KG1 (cell line): ENCODE data around the gene TMEM106C.

Experiments used
- DNase-seq: peaks from one replicate; lab custom pipeline; 2025; lab: John Stamatoyannopoulos, UW

The TMEM106C gene

DNA sequence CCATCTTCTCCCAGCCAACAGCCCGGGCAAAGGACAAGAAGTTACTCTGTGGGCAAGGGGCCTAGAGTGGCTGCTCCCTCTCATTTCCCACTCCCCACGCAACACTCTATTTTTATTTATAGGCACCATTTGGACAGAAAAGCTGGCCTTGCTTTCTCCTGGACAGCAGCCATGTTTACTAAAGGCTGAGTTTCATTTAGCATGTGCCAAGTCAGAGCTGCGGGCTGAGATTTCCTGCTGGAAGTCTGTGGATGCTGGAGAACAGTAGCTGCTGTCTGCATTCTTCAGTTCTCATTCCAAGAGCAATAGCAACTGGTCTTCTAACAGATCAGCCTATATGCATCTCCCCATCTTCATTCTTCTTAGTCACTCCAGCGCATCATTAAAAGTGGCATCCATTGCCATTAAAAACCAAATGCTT, 32.6 kb downstream of the TMEM106C start:
- DNase-seq, result no peak

DNA sequence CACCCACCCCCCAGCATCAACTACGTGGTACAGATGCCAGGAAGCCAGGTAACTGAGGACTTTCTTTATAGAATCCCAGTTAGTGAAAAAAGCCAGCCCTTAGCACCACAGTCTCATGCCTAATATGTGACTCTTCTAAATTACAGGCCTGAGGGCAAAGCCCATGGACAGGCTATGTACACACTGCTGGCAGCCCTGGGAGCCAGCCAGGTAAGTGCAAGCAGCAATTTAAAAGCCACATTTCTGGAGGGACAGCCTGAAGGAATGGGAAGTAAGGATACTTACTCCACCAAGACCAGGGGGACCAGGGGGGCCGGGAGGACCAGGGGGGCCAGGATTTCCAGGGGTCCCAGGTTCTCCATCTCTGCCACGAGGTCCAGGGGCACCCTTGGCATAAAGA, 33.9 kb downstream of the TMEM106C start:
- no peak for DNase-seq

DNA sequence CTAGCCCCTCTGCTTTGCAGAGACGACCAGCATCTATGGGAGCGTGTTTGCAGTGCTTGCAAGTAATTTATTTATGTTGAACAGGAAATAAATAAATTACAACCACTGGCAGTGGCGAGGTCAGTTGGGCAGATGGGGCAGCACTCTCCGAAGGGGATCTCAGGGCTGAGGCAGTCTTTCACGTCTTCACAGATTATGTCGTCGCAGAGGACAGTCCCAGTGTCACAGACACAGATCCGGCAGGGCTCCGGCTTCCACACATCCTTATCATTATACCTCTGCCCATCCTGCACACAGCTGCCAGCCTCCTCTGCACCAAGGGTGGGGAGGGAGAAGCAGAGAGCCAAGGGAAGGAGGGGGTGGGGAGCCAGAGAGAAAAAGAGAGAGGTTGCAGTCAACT, 36.4 kb downstream of the TMEM106C start:
- no peak for DNase-seq

DNA sequence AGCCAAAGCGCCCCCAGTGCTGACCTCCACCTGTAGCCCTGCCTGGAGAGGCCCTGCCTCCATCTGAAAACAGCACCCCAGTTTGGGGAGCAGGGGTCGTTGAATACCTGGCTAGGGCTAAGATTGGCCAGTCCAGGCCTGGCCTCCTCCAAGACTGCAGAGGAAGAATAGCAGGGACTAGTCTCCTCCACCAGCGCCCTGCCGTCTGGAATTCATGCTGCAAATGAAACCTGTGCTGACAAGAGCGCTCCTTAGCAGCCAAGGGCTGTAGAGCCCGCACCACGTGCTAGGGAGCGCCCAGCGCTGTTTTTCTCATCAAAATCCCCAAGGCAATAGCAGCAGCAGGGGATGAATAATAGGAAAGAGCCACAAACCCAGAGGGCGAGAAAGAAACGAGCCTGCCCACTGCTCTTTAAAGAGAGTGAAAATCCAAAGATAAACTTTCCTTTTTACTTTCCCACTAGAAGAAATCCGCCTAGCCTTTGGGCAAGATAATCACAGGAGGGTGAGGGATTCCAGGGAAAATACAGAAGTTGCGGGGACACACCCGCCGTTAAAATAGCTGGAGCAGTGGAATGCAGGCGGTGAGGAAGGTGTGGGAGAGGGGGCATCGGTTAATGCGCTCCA, 37.6 kb downstream of the TMEM106C start:
- no peak for DNase-seq

DNA sequence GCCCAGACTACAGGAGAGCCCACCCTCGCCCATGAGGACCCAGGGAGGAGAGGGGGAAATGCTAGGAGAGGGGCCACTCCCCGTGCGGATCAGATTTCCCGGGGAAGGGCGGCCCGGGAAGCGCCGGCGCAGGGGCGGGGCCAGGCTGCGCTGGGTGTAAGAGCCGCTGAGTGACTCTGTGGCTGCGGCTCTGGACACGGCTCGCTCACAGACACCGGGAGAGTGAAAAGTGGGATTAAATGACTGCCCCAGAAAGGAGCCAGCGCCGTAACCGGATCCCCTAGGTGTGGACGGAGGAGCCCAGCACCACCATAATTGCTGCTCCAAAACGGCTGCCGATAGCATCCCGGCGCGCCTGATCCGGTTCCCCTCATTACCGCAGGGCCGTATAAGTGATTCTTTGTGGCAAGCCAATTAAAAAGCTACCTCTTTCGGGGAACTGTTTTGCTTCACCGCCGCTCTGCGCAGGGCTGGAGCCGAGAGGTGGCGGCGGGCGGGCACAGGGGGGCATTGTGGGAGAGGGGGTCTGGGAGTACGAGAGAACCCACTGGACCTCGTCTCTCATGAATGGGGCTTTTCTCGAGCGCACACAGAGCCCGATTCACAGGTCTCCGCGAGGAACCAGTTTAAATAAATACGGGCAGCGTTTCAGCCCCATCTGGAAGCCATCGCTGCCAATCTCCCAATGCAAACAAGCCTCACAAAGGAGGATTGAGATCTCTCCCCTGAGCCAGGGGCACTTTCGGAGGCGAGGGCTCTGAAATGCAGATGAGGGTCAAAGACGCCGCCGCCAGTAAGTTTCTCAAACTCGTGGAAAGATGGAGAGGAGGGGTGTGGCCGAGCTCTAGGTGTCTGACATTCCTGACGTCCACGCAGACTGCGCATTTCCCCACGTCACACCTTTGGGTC, 38.4 kb downstream of the TMEM106C start:
- DNase-seq, result no peak

DNA sequence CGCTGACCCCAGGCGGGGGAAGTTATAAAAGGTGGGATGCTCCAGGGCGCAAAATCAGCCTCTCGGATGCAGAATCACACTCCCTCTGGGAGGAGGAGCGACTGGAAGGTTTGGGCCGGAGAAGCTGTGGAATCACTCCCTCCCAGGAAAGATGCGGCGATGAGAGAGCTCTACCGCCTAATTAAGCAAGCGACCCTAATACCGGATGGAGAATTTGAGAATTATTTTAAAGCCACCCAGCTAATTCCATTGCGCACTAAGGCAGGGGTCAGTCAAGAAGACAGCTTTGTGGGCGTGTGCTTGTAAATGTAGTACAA, 39.0 kb downstream of the TMEM106C start:
- DNase-seq, result no peak

DNA sequence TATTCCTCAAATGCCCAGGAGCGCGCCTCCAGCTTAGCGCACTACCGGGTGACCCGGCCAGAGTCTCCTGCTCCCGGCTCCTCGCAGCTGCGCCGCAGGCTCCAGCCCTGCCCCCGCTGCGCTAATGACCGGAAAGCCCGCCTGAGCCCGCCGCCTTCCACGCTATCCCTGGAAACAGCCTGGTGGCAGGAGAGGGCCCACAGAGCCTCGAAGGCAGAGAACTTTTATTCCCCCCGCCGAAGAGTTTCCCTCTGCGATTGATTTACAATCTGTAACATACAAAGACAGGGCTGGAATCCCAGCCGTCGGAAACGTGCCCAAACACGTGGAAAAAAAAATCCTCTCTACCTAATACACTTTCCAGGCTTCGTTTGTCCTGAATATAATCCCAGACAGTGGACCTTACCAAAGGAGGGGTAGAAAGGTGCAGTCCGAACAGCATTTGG, 39.4 kb downstream of the TMEM106C start:
- no peak for DNase-seq

DNA sequence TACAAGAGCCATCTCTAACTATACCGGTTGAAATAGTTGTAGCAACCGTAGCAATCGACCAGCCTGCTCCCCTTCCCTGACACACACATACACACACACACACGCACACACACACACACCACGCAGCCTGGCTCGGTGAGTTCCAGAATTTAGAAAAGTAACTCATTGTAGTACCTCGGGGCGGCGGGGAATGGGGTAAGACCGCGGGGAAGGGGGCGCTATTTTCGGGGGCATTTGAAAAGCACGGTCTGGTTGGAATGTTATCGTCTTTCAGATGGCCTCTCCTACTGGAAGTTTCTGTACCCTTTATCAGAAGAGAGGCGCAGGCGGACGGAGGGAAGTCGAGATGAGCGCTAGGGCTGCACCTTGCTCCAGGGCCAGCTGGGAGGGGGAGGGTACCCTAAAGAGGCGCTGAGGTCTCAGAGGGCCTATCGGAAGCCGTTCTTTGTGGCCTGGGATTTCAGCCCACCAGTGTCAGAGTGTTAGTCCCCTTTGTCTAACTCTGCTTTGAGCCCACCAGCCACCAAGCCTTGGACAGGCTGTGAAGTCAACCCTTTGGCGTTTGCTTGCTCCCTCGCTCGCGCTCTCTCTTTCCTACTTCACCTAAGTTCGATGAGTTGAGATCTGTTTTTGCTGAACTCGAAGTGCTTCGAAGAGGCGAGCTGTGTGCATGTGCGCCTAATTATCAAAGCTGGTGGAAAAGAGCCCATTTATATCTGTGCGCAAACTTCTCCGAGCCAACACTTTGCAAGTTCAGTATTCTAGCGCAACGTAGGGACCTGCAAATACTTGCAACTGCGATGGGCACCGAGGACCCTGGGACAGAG, 40.0 kb downstream of the TMEM106C start:
- DNase-seq, result no peak

DNA sequence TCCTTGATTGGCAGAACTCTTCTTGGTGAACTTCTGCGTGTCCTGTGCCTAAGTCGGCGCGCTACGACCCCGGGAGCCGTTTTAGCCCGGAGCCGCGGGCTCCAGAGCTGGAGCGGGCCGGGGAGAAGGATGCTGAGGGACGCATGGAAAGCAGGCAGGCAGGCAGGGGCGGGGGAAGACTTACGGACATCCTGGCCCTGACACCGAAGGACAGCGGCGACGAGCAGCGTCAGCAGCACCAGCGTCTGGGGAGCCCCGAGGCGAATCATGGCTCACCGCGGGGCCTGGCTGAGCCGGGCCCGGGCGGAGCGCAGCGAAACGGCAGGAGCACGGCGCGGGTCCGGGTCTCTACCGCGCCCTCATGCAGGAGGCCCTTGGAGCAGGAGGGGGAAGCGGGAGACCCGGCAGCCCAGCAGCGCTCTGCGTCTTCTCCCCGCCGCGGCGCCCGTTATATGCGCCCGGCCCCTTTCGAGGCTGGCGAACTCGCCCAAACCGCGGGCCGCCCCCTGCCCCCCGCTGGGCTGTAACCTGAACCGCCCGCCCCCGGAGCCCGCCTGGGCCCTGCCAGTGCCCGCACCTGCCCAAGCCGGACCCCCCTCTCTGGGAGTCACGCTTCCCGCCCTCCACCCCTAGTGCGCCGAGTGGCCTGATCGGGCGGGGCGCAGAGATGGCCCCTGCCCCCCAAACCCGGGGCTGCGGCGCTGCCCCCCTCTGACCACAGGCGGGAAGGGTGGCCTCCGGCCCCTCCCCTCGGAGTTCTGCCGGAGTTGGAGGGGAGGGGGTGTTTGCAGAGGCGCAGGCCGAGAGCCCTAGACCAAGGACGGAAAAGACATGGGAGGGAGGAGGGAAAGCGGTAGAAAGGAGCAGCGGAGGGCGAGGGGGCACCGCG, 40.9 kb downstream of the TMEM106C start, which contains the start of gene COL2A1:
Gene COL2A1 (minus strand): TSS at position 424 of the 889 bp plus-strand sequence. CDS start 155 bp downstream, at position 269.
- no peak for DNase-seq

DNA sequence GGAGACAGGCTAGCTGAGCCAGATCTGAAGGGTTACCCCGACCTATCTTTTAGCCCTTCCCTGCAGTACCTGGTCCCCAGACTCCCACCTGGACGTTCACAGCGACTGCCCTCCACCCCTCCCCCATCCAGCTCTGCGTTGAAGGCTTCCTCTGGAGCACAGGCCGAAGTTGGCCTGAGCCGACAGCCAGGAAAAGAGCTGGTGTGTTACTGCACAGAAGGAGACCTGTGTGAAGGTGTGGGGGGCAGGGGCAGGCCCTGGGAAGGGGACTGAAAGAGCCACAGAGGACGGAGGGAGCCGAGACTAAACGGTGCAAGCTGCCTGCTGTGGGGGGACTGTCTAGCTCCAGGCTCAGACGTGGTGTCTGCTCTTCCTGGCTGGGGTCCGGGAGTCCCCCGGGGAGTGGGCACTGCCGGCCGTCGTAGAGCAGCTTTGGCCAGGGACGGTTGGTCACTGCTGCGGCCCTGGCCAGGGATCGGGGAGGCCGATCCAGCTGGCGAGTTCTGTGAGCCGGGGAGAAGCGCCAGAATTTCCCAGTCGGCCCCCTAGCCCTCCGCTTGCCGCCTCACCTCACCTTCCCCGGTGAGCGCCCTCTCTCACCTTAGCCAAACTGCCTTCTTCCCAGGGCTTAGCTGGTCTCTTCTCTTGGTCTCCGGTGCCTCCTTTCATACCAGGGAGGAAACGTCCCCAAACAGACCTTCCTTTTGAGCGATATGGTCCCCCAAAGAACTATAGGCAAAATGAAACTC, 41.8 kb downstream of the TMEM106C start:
- no peak for DNase-seq

DNA sequence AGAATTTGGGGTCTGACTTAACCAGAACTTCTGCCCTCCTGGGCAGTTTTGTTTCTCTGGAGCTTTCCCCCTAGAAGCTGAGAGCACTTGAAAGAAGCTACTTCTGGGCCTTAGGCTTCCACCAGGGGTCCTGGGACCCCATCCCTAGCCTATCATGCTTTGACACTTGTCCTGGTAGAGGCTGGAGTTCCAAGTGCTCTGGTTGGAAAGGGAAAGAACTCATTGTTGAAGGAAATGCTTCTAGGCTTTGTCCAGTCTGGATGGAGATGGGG, 42.3 kb downstream of the TMEM106C start:
- DNase-seq, result no peak

DNA sequence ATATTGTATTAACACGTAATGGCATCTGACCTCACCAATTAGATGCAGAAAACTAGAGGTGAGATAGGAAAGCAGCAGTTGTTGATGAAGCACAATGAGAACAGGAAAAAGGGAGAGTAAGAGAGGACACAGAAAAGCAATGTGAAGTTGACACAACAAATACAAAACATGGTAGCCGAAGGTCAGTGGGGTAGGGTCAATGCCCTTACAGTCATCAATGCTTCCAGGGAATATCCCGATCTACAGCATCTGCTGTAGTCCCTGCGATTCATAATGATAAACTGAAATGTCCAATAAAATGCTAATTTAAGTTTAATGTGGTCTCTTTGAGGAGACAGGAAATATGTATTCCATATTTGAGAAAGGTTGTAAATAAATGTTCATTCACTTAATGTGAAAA, 43.8 kb downstream of the TMEM106C start:
- DNase-seq, result no peak

DNA sequence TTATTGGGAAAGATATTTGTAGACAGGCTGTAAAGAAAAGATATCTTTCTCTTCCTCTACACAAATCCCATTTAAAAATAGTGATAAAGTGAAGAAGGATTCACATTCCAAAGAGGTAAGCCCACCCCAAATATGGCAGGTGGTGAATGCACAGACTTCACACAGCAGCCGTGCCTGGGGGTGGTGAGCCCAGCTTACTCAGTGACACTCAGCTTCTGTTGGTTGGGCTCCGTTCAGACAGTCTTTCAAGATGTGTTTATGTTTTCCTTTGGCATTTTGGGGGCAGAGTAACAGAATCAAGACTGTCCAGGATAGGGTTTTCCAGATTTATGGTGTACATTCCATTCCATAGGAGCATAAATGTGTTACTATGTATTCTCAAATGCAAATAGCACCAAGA, 45.0 kb downstream of the TMEM106C start:
- DNase-seq, result no peak

DNA sequence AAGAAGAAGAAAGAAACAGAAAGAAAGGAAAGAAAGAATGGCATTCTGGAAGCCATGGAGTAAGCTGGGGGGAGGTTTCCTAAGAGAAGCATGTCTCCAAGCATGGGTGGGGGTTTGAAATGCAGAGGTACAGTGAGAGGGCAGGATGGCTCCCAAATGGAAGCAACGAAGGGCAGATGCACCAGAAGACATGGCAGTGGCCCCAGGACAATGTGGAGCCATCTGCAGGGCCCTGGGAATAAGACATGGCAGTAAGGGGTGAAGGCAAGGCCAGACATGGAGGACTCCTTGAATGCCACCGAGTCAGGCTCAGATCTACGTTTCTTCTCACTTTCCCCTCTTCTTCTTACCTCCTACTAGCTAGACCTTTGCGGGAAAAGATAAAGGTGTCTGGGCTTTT, 45.6 kb downstream of the TMEM106C start:
- DNase-seq, result no peak

DNA sequence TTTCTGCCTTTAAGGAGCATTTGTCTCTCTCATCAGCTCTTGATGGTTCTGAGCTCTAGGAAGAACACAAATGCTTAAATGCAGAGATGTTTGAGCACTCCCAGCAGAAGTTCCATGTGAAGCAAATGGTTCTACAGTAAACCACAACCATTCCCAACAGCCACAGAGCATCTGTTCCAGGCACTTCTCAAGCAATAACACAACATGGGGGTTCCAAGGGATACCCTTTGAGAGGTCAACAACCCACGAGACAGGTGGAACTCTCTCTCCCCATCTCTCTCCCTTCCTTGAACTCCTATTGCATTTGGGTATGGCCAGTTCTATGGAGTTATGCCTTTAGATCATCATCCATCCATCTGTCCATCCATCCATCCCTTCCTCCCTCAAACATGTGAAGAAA, 46.1 kb downstream of the TMEM106C start:
- no peak for DNase-seq

DNA sequence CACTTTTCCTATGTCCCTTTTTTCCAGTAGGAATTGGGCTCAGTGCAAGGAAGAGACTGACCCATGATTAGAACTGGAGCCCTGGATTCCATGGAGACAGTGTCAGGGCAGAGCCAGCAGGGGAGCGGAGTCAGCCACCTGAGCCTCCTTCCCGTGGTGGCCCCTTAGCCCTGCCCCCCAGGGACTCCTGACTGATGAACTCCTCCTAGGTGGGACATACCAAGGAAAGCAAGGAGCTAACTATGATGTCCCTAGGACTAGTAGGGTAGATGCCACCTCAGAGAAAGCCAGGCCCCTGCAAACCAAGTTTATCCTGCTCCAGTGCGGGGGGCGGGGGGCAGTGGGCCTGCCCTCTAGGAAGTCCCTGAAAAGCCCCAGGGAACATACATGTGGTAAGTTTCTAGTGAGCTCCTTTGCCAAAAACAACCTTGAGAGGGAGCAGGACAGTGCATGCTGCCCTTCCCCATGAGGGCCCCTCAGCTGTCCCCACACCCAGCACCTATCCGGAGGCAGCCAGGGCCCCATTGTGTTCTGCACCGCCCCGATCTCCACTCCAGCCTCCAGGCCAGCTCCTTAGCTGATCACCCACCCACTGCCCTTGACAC, 47.1 kb downstream of the TMEM106C start:
- DNase-seq, result no peak

DNA sequence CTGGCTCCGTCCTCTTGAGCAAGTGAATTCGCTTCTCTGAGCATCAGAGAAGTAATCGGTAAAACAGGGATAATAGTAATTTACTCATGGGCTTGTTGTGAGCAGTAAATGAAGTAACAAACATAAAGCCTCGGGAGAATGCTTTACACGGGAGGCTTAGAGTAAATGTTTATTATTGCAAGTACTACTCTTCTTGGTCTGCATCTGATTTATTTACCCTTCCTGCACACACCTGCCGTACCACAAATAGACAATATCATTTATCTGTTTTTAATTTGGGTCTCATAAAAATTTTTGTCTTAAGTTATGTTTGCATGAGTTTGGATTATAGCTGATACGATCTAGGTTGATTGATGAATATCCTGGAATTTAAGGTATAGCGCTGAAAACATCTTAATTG, 48.7 kb downstream of the TMEM106C start:
- DNase-seq, result no peak

DNA sequence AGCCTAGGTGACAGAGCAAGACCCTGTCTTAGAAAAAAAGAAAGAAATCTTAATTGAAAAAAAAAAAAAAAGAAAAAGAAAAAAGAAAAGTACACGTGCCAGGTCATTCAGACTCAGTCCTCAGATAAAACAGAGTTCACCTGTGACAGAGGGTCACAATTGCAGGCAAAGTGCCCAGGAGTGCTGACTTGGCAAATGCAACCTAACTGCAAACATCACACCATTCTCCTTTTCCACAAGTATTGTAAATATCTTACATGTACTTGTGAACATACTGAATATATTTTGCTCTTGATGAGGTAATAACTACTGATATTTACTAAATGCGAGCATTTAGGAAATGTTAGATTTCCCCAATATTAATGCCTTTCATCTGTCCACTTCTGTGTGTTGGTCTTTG, 49.9 kb downstream of the TMEM106C start:
- DNase-seq, result no peak

DNA sequence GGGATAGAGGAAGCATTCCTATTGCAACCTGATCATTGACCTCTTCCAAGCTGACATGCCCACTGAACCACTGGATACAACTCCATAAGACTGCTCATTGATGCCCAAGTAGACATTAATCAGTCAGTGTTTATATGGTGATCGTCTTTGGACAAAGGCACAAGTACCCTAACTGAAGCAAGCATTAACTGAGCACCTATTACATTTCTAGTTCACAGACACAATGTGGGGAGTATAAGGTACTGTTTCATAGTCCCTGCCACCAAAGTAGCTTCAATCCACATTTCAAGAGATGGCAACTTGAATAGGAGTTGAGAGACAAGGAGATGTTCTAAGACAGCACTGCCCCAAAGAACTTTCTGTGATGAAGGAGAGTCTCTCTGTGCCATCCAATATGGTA, 51.7 kb downstream of the TMEM106C start:
- DNase-seq, result no peak

DNA sequence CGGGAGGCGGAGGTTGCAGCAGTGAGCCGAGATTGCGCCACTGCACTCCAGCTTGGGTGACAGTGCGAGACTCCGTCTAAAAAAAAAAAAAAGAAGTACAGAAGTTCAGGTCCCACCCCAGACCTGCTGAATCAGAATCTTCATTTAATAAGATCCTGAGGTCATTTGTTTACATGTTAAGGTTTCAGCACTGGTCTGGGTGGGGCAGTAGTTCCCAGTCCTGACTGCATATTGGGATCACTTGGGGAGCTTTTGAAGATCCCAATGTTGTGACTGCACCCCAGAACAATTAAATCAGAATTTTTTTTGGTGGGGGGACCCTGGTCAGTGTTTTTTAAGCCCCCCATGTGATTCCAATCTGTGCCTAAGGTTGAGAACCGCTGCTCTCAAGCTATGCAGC, 52.6 kb downstream of the TMEM106C start:
- no peak for DNase-seq
